ENCODE data around the gene ADAMTS8.

The ADAMTS8 gene

DNA sequence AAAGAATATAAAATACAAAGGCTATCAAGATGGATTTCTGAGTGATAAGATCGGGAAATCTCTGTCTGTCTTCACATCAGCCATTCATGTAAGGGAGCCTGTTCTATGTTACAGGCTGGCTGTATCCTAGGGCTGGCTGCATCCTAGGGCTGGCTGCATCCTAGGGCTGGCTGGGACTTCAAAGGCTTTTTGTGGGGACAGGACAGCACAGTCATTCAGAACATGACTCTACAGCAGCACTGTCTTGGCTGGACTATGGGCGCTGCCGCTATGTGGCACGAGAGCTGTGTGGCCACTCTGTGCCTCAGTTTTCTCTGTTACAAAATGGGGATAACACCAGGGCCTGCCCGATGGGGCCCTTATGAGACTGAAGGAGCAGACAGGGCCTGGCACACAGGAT, 10.2 kb downstream of the ADAMTS8 start:
- Mint-ChIP-seq H3K27me3 (ENCODE audit: low read depth, poor library complexity) (peaks cover 46% of the 10 kb centered on the region), H3K4me1 (peaks cover 44% of the 10 kb centered on the region), H3K27ac (no peak overlapping the region), H3K36me3 (ENCODE audit: low read depth) (no peaks in the 10 kb centered on the region), H3K9me3 (no peaks in the 10 kb centered on the region), H3K4me3 (no peak overlapping the region)
- TF ChIP-seq, protein P1, sequence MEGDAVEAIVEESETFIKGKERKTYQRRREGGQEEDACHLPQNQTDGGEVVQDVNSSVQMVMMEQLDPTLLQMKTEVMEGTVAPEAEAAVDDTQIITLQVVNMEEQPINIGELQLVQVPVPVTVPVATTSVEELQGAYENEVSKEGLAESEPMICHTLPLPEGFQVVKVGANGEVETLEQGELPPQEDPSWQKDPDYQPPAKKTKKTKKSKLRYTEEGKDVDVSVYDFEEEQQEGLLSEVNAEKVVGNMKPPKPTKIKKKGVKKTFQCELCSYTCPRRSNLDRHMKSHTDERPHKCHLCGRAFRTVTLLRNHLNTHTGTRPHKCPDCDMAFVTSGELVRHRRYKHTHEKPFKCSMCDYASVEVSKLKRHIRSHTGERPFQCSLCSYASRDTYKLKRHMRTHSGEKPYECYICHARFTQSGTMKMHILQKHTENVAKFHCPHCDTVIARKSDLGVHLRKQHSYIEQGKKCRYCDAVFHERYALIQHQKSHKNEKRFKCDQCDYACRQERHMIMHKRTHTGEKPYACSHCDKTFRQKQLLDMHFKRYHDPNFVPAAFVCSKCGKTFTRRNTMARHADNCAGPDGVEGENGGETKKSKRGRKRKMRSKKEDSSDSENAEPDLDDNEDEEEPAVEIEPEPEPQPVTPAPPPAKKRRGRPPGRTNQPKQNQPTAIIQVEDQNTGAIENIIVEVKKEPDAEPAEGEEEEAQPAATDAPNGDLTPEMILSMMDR (IDR thresholded peaks at IDR 0.05), result no peak
- no peak for DNase-seq

DNA sequence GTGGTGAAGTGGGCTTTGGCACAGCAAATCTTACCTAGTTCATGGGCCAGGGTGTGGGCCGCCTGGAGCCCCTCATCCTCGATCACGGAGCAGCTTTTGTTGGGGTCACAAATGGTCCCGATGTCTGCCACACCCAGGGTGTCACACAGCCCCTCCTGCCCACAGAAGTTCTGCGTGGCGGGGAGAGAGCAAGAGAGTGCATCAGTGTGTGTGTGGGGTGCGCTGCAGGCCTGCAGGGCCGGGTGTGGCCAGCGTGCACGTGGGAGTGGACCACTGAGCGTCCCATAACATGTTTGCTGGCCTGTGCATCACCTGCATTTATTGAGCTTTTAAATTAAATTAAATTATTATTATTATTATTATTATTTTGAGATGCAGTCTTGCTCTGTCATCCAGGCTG, 11.5 kb downstream of the ADAMTS8 start:
- Mint-ChIP-seq H3K9me3 (no peaks in the 10 kb centered on the region), H3K4me3 (no peak overlapping the region), H3K27ac (no peak overlapping the region), H3K36me3 (ENCODE audit: low read depth) (no peaks in the 10 kb centered on the region), H3K27me3 (ENCODE audit: low read depth, poor library complexity) (peaks cover 46% of the 10 kb centered on the region), H3K4me1 (peaks cover 50% of the 10 kb centered on the region)
- no peak for DNase-seq
- TF ChIP-seq, protein P1 (IDR thresholded peaks at IDR 0.05), result no peak

DNA sequence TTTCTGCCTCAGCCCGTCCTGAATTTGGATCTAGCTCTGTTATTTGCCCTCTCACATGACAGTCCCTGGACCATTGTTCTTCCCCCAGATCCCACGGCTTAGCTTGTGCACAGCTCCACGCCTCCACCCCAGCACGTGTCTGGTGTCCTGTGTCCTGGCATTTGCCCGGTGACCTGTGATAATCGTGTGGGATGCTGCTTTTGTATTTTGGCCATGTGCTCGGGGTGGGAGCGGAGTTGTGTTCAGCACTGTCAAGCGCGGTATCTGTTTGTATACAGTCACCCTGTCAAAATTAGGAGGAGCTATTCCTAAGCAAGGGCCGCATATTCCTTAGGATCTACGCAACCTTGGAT, 11.9 kb downstream of the ADAMTS8 start:
- no peak overlapping the region for H3K27ac Mint-ChIP-seq
- H3K27me3 Mint-ChIP-seq (ENCODE audit: low read depth, poor library complexity), result peaks cover 47% of the 10 kb centered on the region
- peaks cover 50% of the 10 kb centered on the region for H3K4me1 Mint-ChIP-seq
- no peaks in the 10 kb centered on the region for H3K9me3 Mint-ChIP-seq
- DNase-seq, result no peak
- TF ChIP-seq, protein P1 (IDR thresholded peaks at IDR 0.05), result no peak
- H3K36me3 Mint-ChIP-seq (ENCODE audit: low read depth), result no peaks in the 10 kb centered on the region
- H3K4me3 Mint-ChIP-seq, result no peak overlapping the region

DNA sequence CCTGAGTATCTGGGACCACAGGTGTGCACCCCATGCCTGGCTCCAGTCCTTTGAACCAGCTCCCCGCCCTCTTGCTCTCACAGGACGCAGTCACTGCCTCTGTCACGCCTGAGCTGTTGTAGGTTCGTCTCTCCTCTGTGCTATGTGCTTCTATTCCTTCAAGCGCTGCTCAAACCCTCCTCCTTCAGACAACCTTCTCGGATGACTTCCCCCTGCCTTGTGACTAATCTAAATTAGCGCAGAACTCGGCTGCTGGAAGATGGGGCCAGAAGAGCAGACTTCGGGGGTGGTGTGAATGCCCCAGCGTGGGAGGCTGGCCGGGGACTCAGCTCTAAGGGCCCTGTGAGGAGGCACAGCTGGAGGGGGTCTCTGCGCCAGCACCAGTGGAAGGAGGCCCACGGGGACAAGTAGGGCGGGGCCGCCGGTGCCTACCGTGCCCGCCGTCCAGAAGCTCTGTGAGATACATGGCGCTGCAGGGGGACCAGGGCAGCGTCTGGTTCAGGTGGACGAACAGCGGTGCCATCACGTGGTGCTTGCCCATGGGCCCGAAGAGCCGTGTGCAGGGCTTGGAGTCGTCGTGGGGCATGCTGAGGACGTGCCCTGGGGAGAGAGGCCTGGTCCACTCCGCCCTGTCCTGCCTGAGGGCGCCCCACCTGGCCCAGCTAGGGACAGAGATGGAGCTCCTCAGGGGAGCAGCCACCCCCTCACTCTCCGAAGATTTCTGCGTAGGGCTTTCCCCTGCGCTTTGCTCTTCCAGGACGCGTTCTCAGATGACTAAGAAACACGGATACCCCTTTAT, 12.5 kb downstream of the ADAMTS8 start:
- peaks cover 50% of the 10 kb centered on the region for H3K4me1 Mint-ChIP-seq
- H3K4me3 Mint-ChIP-seq, result no peak overlapping the region
- DNase-seq, result no peak
- TF ChIP-seq, protein P1 (IDR thresholded peaks at IDR 0.05), result no peak
- no peaks in the 10 kb centered on the region for H3K9me3 Mint-ChIP-seq
- H3K27me3 Mint-ChIP-seq (ENCODE audit: low read depth, poor library complexity), result peaks cover 47% of the 10 kb centered on the region
- peak overlapping the region; percentile 60 for H3K27ac Mint-ChIP-seq
- H3K36me3 Mint-ChIP-seq (ENCODE audit: low read depth), result no peaks in the 10 kb centered on the region

DNA sequence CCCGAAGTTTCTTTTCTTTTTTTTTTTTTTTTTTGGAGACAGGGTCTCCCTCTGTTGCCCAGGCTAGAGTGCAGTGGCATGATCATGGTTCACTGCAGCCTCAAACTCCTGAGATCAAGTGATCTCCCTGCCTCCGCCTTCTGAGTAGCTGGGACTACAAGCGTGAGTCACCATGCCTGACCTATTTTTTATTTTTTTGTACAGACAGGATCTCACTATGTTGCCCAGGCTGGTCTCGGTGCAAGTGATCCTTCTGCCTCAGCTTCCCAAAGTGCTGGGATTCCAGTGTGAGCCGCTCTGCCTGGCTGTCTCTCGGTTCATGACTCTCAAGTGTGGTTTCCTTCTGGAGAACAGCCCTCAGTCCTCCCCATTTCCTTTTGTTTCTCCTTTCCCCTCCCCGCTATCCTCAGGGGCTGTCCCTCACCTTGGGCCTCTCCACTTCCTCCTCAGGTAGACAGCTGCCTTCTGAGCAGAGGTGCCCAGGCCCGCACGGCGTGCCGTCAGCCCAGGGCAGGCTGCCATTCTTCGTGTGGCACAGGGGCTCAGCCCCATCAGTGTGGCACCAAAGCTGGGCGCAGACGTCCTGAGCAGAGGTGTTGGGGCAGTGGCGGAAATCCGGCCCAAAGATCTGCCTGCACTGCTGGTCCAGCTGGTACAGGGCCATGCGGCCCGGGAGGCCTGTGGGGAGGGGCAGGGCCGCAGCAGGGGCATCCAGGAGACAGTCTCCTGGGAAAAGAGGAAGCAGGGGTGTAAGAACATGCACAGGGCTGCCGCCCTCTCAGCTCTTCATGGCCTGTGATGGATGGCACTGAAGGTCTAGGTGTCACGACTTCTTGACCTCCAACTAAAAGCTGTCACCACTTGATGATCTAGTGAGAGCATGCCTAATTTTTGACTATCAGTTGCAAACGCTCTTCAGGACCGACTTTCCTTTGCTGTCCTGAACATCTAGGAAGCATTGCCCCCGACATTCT, 14.0 kb downstream of the ADAMTS8 start:
- TF ChIP-seq, protein P1 (IDR thresholded peaks at IDR 0.05), result no peak
- Mint-ChIP-seq H3K4me3 (no peak overlapping the region), H3K9me3 (no peaks in the 10 kb centered on the region), H3K27me3 (ENCODE audit: low read depth, poor library complexity) (peaks cover 47% of the 10 kb centered on the region), H3K36me3 (ENCODE audit: low read depth) (no peaks in the 10 kb centered on the region), H3K27ac (no peak overlapping the region), H3K4me1 (peaks cover 53% of the 10 kb centered on the region)
- peak; percentile 75 for DNase-seq

Data from nephron progenitor cell (in vitro differentiated cells).